H9 (cell line): Measurements from ENCODE around the gene HCFC1. TPM values are rescaled to one million over a fixed set of nuclear protein-coding genes. Genes with fewer than 3 reads are reported as not detected.
A peak's percentile ranks its signal among the peaks of the same experiment; 100 is the strongest.

Source experiments
- DNase-seq: peaks from one replicate; pipeline ENCODE4 v3.0.0-alpha.2; 2017
- H2AFZ ChIP-seq: one replicate; pipeline ENCODE4 v1.6.1; 2013; ENCODE audit warnings: mild to moderate bottlenecking, low read length, control low read depth, moderate library complexity
- H2AK5ac ChIP-seq: 2 replicates; pipeline ENCODE4 v1.6.1; 2013; ENCODE audit warnings: low read length, control low read depth, mixed read lengths; ENCODE audit not compliant: insufficient read length
- H2BK120ac ChIP-seq: one replicate; pipeline ENCODE4 v1.6.1; 2013; ENCODE audit warnings: low read depth, mild to moderate bottlenecking, low read length, control low read depth, inconsistent platforms; ENCODE audit not compliant: poor library complexity, severe bottlenecking
- H2BK12ac ChIP-seq: 2 replicates; pipeline ENCODE4 v1.6.1; 2013; ENCODE audit warnings: low read length, control low read depth, mixed read lengths, low read depth; ENCODE audit not compliant: insufficient read length
- H2BK15ac ChIP-seq: 2 replicates; pipeline ENCODE4 v1.6.1; 2013; ENCODE audit warnings: low read depth, low read length, control low read depth
- H2BK20ac ChIP-seq: one replicate; pipeline ENCODE4 v1.6.1; 2013; ENCODE audit warnings: low read depth, mild to moderate bottlenecking, low read length, control low read depth, inconsistent platforms; ENCODE audit not compliant: poor library complexity, severe bottlenecking
- H2BK5ac ChIP-seq: 2 replicates; pipeline ENCODE4 v1.6.1; 2013; ENCODE audit warnings: low read length, control low read depth, mixed read lengths; ENCODE audit not compliant: insufficient read length
- H3K14ac ChIP-seq: 2 replicates; pipeline ENCODE4 v1.6.1; 2013; ENCODE audit warnings: low read length, control low read depth; ENCODE audit not compliant: insufficient read depth
- H3K18ac ChIP-seq: 2 replicates; pipeline ENCODE4 v1.6.1; 2013; ENCODE audit warnings: low read depth, mild to moderate bottlenecking, mixed read lengths, low read length, control low read depth; ENCODE audit not compliant: insufficient read length
- H3K23ac ChIP-seq: 2 replicates; pipeline ENCODE4 v1.6.1; 2013; ENCODE audit warnings: low read length, control low read depth, mixed read lengths, low read depth; ENCODE audit not compliant: insufficient read length
- H3K23me2 ChIP-seq: 2 replicates; pipeline ENCODE4 v1.6.1; 2013; ENCODE audit warnings: low read depth, mild to moderate bottlenecking, mixed read lengths, low read length, control low read depth; ENCODE audit not compliant: insufficient read length, poor library complexity, severe bottlenecking
- H3K27ac ChIP-seq: 2 replicates; pipeline ENCODE4 v1.5.1; 2013; ENCODE audit warnings: low read length, control low read depth, mixed read lengths, low read depth; ENCODE audit not compliant: insufficient read length
- H3K27me3 ChIP-seq: 2 replicates; pipeline ENCODE4 v1.6.1; 2013; ENCODE audit warnings: low read length, control low read depth, inconsistent platforms; ENCODE audit not compliant: insufficient read depth
- H3K4ac ChIP-seq: 2 replicates; pipeline ENCODE4 v1.6.1; 2013; ENCODE audit warnings: low read depth, mild to moderate bottlenecking, control low read depth, inconsistent platforms, low read length, moderate library complexity
- H3K4me1 ChIP-seq: 2 replicates; pipeline ENCODE4 v1.6.1; 2013; ENCODE audit warnings: low read length, control low read depth, inconsistent platforms; ENCODE audit not compliant: insufficient read depth
- H3K4me2 ChIP-seq: 2 replicates; pipeline ENCODE4 v1.6.1; 2013; ENCODE audit warnings: low read length, control low read depth, mixed read lengths; ENCODE audit not compliant: insufficient read length, insufficient read depth
- H3K56ac ChIP-seq: 2 replicates; pipeline ENCODE4 v1.6.1; 2013; ENCODE audit warnings: low read depth, mild to moderate bottlenecking, mixed read lengths, low read length, control low read depth; ENCODE audit not compliant: insufficient read length
- H3K79me1 ChIP-seq: 2 replicates; pipeline ENCODE4 v1.6.1; 2013; ENCODE audit warnings: low read depth, mild to moderate bottlenecking, moderate library complexity, low read length, control low read depth, inconsistent platforms; ENCODE audit not compliant: insufficient read depth, poor library complexity, severe bottlenecking
- H3K79me2 ChIP-seq: 2 replicates; pipeline ENCODE4 v1.6.1; 2013; ENCODE audit warnings: low read length, control low read depth, inconsistent platforms; ENCODE audit not compliant: insufficient read depth
- H3K9ac ChIP-seq: 2 replicates; pipeline ENCODE4 v1.6.1; 2013; ENCODE audit warnings: low read length, control low read depth, mixed read lengths; ENCODE audit not compliant: insufficient read length; ENCODE audit errors: extremely low read depth
- H3K9me3 ChIP-seq: one replicate; pipeline ENCODE4 v1.6.1; 2013; ENCODE audit warnings: low read depth, low read length, inconsistent platforms; ENCODE audit not compliant: control insufficient read depth
- H3T11ph ChIP-seq: one replicate; pipeline ENCODE4 v1.6.1; 2013; ENCODE audit warnings: mild to moderate bottlenecking, low read length, control low read depth, inconsistent platforms
- H4K20me1 ChIP-seq: one replicate; pipeline ENCODE4 v1.6.1; 2013; ENCODE audit not compliant: control insufficient read depth, insufficient read length, insufficient read depth
- H4K5ac ChIP-seq: 2 replicates; pipeline ENCODE4 v1.6.1; 2013; ENCODE audit warnings: low read depth, mild to moderate bottlenecking, mixed read lengths, low read length, control low read depth; ENCODE audit not compliant: insufficient read length
- H4K8ac ChIP-seq: replicated peaks from 2 replicates; pipeline ENCODE4 v1.6.1; 2013; ENCODE audit warnings: low read length, control low read depth, mixed read lengths, low read depth; ENCODE audit not compliant: insufficient read length
- H4K91ac ChIP-seq: 2 replicates; pipeline ENCODE4 v1.6.1; 2013; ENCODE audit warnings: low read depth, mild to moderate bottlenecking, moderate library complexity, mixed read lengths, low read length, control low read depth; ENCODE audit not compliant: insufficient read length
- H3K27ac Mint-ChIP-seq, 3 experiments: 2 replicates in 2 of 3; 3 replicates in 1 of 3; pipeline ENCODE4 v1.8.0; 2020 to 2021; ENCODE audit warnings: mixed read lengths in 3 of 3, mild to moderate bottlenecking in 1 of 3, moderate library complexity in 1 of 3
- H3K27me3 Mint-ChIP-seq: 2 replicates; pipeline ENCODE4 v1.8.0; 2021; ENCODE audit warnings: low read depth, mild to moderate bottlenecking, moderate library complexity, mixed read lengths
- H3K36me3 Mint-ChIP-seq, 3 experiments: 2 replicates in 2 of 3; 3 replicates in 1 of 3; pipeline ENCODE4 v1.8.0; 2020 to 2021; ENCODE audit warnings: low read depth in 3 of 3, mixed read lengths in 3 of 3; ENCODE audit not compliant: insufficient read depth in 1 of 3
- H3K4me1 Mint-ChIP-seq, 2 experiments: 2 replicates each; pipeline ENCODE4 v1.8.0; 2020; ENCODE audit warnings: mixed read lengths in 2 of 2
- H3K4me3 Mint-ChIP-seq, 2 experiments: 2 replicates in 1 of 2; 3 replicates in 1 of 2; pipeline ENCODE4 v1.8.0; 2020 to 2021; ENCODE audit warnings: mild to moderate bottlenecking in 2 of 2, mixed read lengths in 2 of 2, moderate library complexity in 1 of 2
- H3K9me3 Mint-ChIP-seq, 2 experiments: 2 replicates in 1 of 2; 3 replicates in 1 of 2; pipeline ENCODE4 v1.8.0; 2020; ENCODE audit warnings: mild to moderate bottlenecking in 2 of 2, mixed read lengths in 2 of 2, moderate library complexity in 1 of 2
- WGBS: extraction: QIAGEN DNeasy Blood & Tissue Kit; methylation state at CpG from one replicate; pipeline ENCODE4 v1.1.7; 2013; ENCODE audit warnings: missing lambda C conversion rate, low lambda C conversion rate, mixed read lengths; ENCODE audit not compliant: insufficient read length; ENCODE audit errors: extremely low coverage; 5-methylcytosine and 5-hydroxymethylcytosine counted together
- total RNA-seq: library from RNA; stranded (reverse); gene quantifications from 2 replicates; pipeline ENCODE4 v1.2.1, GENCODE V29; 2021
- TF ChIP-seq, protein P1 (sequence below): fragments of 200-600 bp; sonication (generic); conservative IDR thresholded peaks from 3 replicates; pipeline ENCODE4 v1.8.0; 2021; ENCODE audit warnings: antibody characterized with exemption, mild to moderate bottlenecking

The HCFC1 gene
- total RNA-seq, 1 experiment from 2014 or later: 144 TPM

DNA sequence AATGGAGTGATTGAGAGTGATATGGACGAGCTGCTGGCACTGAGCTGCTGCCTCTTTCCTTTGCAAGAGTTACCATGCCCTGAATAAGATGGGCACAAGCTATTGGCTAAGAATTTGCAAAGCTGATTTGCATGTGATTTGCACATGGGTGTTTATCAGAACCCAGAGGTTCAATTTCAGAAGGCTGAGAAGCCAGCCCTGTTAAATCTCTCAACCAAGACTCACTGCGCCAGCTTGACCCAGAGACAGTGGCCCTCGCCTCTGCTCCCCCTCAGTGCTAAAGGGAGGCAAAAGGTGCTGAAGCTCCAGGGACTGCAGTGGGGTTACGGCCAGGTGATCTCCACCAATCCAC lies 46.3 kb downstream of the HCFC1 start:
- H3T11ph ChIP-seq: no peak overlapping the region
- H2BK15ac ChIP-seq: no peak overlapping the region
- WGBS: no CpG with 5 or more reads among the region's 4 CpGs
- Mint-ChIP-seq H3K4me1 (peaks cover 13 to 34% of the 10 kb centered on the region in 2 experiments), H3K27ac (peak overlapping the region in 2 of 3 experiments; percentile 70 to 72; a peak in 3 of 7 replicates), H3K9me3 (peaks cover 45 to 64% of the 10 kb centered on the region in 2 experiments), H3K27me3 (no peaks in the 10 kb centered on the region; the same call in none of the 2 replicates), H3K4me3 (peak overlapping the region; percentile 77 to 79), H3K36me3 (peaks cover 7 to 15% (median 9%) of the 10 kb centered on the region in 3 experiments)
- H3K4ac ChIP-seq: no peak overlapping the region
- H2AFZ ChIP-seq: no peak overlapping the region
- H2BK120ac ChIP-seq: no peak overlapping the region
- no peak overlapping the region for H4K5ac ChIP-seq
- no peak overlapping the region for H2BK20ac ChIP-seq
- no peak overlapping the region for H2AK5ac ChIP-seq
- H3K27ac ChIP-seq: no peak overlapping the region
- no peak overlapping the region for H4K8ac ChIP-seq
- H3K23me2 ChIP-seq: peaks cover 22% of the 10 kb centered on the region
- peak overlapping the region; percentile 25 for H3K9ac ChIP-seq
- no peaks in the 10 kb centered on the region for H3K79me2 ChIP-seq
- H3K4me1 ChIP-seq: no peaks in the 10 kb centered on the region
- no peaks in the 10 kb centered on the region for H4K20me1 ChIP-seq
- no peak overlapping the region for H2BK5ac ChIP-seq
- no peak overlapping the region for H3K56ac ChIP-seq
- no peak overlapping the region for H4K91ac ChIP-seq
- DNase-seq: no peak
- H3K79me1 ChIP-seq: no peaks in the 10 kb centered on the region
- H3K9me3 ChIP-seq: no peaks in the 10 kb centered on the region
- TF ChIP-seq, protein P1, sequence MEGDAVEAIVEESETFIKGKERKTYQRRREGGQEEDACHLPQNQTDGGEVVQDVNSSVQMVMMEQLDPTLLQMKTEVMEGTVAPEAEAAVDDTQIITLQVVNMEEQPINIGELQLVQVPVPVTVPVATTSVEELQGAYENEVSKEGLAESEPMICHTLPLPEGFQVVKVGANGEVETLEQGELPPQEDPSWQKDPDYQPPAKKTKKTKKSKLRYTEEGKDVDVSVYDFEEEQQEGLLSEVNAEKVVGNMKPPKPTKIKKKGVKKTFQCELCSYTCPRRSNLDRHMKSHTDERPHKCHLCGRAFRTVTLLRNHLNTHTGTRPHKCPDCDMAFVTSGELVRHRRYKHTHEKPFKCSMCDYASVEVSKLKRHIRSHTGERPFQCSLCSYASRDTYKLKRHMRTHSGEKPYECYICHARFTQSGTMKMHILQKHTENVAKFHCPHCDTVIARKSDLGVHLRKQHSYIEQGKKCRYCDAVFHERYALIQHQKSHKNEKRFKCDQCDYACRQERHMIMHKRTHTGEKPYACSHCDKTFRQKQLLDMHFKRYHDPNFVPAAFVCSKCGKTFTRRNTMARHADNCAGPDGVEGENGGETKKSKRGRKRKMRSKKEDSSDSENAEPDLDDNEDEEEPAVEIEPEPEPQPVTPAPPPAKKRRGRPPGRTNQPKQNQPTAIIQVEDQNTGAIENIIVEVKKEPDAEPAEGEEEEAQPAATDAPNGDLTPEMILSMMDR: no peak
- peak overlapping the region; percentile 63 for H3K4me2 ChIP-seq
- no peak overlapping the region for H3K23ac ChIP-seq
- H3K27me3 ChIP-seq: no peaks in the 10 kb centered on the region
- peak overlapping the region; percentile 77 for H3K18ac ChIP-seq
- no peak overlapping the region for H2BK12ac ChIP-seq
- peak overlapping the region; percentile 82; the same call in 1 of the 2 replicates for H3K14ac ChIP-seq
